Upper lobe of left lung (tissue), 4 donors: ENCODE data around the gene XYLT1.

Source experiments
- POLR2A ChIP-seq, 4 donors: fragments of 450-650 bp; IDR thresholded peaks; one replicate each; pipeline ENCODE4 v1.5.1; 2016 to 2017; ENCODE audit warnings: antibody characterized with exemption in 4 of 4, mild to moderate bottlenecking in 2 of 4
- TF ChIP-seq, protein P1 (sequence below), 6 experiments: fragments of 450-650 bp in 4 of 6; fragments of 200-600 bp in 2 of 6; sonication (generic) in 2 of 6; IDR thresholded peaks; one replicate each; pipeline ENCODE4 v1.5.1; 2016 to 2019; ENCODE audit warnings: antibody characterized with exemption in 6 of 6

GRCh38 chr16:17294856-17295255 is 175.9 kb downstream of the XYLT1 start:
- TF ChIP-seq POLR2A (IDR thresholded peaks at IDR 0.05) = no peak
- TF ChIP-seq, protein P1, sequence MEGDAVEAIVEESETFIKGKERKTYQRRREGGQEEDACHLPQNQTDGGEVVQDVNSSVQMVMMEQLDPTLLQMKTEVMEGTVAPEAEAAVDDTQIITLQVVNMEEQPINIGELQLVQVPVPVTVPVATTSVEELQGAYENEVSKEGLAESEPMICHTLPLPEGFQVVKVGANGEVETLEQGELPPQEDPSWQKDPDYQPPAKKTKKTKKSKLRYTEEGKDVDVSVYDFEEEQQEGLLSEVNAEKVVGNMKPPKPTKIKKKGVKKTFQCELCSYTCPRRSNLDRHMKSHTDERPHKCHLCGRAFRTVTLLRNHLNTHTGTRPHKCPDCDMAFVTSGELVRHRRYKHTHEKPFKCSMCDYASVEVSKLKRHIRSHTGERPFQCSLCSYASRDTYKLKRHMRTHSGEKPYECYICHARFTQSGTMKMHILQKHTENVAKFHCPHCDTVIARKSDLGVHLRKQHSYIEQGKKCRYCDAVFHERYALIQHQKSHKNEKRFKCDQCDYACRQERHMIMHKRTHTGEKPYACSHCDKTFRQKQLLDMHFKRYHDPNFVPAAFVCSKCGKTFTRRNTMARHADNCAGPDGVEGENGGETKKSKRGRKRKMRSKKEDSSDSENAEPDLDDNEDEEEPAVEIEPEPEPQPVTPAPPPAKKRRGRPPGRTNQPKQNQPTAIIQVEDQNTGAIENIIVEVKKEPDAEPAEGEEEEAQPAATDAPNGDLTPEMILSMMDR (IDR thresholded peaks at IDR 0.05) = no peak
